NT2/D1 (cell line): ENCODE results near the gene TBC1D17.

Source experiments
- SUZ12 ChIP-seq: IDR thresholded peaks from 2 replicates; pipeline ENCODE4 v1.6.1; 2011; ENCODE audit not compliant: insufficient read length, insufficient read depth; ENCODE audit errors: extremely low read depth
- ZNF274 ChIP-seq: IDR thresholded peaks from 2 replicates; pipeline ENCODE4 v1.6.1; 2011; ENCODE audit warnings: mild to moderate bottlenecking, low read depth, low read length

DNA sequence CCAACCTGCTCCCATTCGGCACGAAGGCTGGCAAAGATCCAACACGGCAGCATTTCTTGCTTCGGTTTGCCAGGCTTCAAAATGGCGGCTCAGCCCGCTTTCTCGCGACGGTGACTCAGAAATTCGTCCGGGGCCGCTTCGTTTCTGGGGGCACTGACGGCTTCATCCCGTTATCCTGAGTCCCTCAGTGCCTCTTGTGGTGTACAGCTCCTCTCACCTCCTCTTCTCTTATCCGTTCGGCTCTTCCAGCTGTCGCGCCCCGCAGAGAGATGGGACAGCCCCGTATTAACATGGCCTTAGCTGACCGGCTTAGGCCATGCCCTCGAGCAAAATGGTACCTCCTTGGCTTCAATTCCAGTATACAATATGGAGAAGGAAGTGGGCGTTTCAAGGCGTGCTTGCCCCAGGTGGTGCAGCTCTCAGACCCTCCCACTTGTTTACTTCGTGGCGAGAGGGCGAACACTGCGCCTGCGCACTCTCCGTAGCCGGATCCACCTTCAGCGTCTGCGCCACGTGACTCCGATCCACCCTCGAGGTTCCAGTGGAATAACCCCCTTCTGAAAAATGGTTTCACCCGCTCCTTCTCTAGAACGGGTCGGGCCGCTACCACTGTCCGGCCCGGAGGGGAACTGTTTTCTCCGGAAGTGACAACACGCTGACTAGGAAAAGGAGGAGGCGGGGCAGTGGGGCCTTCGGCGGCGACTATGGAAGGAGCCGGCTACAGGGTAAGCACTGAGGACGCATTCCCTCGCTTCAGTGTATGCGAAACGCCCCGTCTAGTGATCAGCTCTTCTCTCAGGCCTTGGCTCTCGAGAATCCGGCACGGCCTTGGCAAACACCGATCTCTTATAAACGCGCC lies at the start of gene TBC1D17, which contains the start of gene AKT1S1:
- TF ChIP-seq SUZ12 (no peak), ZNF274 (no peak)
